CD4-positive, alpha-beta T cell treated with Interleukin-4 for 1 hour (primary cell): Measurements from ENCODE around the gene CELA3B.
"Not testable (repeated sequence)": the region's sequence is repeated elsewhere in the genome, so short reads cannot be mapped to it uniquely, and the experiment has no call there.

Source experiments
- DNase-seq, 2 donors: peaks; one replicate each; pipeline ENCODE4 v3.0.0-alpha.2; 2020 to 2022

CELA3B gene

DNA sequence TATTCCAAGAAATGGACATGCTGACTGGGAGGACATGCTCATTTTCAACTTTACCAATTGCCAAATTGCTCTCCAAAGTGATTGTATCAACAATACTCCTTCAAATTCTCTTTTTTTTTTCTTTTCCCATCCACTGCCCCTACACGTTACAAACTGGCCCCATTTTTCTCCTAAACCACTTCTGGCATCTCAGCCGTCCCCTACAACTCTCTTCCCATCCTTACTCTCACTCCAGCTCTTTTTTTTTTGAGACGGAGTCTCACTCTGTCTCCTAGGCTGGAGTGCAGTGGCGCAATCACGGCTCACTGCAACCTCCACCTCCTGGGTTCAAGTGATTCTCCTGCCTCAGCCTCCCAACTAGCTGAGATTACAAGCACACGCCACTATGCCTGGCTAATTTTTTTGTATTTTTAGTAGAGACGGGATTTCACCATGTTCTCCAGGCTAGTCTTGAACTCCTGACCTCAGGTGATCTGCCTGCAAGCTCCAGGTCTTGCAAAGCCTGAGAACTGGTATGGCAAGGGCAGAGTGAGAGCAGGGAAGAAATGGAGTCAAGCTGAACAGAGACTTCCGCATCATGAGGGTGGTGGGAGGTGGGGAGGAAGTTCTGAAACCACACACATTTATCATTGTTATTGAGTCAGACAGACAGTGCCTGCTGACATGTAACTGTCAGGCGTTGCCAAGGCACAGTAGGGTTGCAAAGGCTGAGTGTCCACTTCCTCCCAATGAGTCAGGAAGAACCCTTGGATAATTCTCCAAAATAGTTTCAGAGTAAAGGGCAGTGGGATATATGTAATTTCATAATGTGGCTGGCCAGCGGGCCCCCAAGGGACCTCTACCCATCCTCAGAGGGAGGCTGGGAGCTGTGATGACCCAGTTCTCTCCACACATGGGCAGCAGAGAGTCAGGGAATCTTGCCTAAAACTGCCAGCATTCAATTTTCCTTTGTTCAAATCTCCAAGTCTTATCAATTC lies 42.0 kb downstream of the CELA3B start:
- peak; percentile 59 to 73 for DNase-seq

- DNase-seq, result no peak
Measured at GRCh38 chr1:22021061-22021460, 44.2 kb downstream of the CELA3B start.

DNA sequence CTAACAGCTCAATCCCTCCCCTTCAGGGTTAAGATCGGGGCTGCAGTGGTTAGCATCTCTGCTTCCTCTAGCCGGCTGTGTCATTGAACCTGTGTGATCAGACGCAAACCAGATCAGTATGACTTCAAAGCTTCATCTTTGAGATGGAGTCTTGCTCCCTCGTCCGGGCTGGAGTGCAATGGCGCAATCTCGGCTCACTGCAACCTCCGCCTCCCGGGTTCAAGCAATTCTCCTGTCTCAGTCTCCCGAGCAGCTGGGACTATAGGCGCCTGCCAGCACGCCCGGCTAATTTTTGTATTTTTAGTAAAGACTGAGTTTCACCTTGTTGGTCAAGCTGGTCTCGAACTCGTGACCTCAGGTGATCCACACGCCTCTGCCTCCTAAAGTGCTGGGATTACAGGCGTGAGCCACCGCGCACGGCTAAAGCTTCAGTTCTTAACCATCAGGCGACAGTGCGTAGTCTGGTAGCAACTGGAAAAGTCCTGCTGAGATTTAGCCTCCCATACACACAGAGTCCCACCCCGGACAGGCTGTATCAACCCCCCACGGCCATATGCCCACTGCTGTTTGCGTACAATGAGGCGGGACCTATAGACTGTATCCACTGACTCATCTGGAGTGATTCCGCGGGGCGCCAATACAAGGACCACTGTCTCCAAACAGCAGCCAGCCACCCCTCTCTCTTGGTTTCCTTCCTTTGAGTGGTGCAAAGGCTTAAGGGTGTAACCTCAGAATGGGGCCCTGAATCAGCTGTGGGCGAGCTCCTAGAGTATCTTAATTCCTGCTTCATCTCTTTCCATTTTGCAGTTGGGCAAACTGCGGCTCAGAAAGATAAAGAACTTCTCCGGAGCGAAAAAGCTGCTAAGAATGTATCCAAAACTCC lies 47.9 kb downstream of the CELA3B start:
- peak; percentile 80 to 88 for DNase-seq

- peak; percentile 92 to 93 for DNase-seq
Measured at GRCh38 chr1:22025368-22026155, 48.7 kb downstream of the CELA3B start.

GRCh38 chr1:22026924-22027289 lies 50.1 kb downstream of the CELA3B start:
- DNase-seq, result peak in 1 of 2 donors; percentile 47

DNA sequence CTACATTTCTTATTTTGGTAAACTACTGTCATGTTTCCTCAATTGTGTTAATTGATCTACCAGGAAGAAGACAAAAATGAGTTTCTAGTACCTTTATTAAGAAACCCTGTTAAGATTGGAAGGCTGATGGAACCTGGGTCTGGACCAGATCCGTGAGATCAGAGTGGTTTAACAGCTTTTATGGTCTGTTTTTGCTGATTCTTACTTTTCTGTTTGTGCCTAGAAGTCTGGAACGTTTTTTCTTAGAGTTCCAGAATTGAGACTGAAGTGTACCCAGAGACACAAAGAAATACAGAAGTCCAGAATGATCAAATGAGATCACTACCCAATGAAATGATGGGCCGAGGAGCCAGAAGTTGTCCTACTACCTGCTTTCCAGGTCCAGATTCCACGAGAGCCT lies 53.2 kb downstream of the CELA3B start:
- DNase-seq, result no peak

GRCh38 chr1:22030473-22030872 lies 53.7 kb downstream of the CELA3B start:
- no peak for DNase-seq

DNA sequence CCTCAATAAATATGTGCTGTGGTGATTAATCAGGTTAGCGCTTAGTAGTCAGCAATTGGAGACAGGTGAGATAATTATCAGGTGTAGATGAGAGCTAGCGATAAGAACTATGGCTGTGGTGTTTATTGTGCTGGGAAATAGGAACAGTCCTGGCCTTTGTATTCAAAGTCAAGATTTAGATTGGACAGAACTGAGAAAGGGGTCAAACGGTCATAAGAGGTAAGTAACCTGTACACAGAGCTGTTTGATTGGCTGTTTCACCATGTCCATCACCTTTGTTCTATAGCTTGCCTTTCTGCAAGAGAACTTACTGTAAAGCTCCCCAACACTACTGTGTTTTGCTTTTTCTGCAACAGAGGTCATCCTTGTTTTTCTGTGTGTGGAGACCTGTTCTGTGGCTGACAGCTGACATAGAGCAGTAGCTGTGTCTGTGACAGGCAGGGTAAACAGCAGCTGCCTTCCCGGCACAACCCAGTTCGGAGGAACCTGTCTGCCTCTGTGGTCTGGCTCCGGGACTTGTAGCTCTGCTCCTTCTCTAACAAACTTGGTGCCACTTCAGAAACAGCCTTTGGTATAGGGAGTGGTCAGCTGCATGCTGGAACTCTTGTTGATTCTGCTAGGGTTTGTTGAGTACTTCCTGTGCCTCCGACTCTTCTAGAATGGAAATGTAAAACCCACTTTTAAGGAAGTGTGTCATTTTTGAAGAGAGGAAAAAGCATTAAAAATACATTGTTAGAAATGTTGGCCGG lies 54.6 kb downstream of the CELA3B start:
- peak; percentile 65 to 84 for DNase-seq

DNA sequence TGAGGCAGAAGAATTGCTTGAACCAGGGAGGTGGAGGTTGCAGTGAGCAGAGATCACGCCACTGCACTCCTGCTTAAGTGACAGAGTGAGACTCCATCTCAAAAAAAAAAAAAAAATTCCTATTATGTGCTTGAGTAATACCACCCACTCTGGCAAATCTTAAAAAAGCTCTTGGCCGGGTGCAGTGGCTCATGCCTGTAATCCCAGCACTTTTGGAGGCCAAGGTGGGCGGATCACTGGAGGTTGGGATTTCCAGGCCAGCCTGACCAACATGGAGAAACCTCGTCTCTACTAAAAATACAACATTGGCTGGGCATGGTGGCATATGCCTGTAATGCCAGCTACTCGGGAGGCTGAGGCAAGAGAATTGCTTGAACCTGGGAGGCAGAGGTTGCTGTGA lies 58.0 kb downstream of the CELA3B start:
- DNase-seq, result not testable (repeated sequence)

DNA sequence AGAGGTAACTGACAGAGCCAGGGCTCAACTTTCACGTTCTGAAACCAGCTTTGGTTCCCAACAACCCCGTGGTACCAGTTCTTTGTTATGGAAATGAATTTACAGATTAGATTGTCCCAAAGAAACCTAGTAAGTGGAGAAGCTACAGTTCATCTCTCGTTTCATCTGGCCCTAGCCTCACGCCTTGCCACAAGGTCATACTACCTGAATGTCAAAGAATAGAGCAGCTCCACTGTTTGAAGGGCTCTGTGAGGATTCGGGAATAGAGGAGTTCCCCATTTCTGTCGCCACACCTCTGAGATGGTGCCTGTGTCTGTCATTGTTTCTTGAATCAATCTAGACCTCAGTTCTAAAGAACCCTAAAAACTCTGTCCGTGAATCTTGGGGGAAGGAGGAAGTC lies 60.7 kb downstream of the CELA3B start:
- DNase-seq, result no peak

DNA sequence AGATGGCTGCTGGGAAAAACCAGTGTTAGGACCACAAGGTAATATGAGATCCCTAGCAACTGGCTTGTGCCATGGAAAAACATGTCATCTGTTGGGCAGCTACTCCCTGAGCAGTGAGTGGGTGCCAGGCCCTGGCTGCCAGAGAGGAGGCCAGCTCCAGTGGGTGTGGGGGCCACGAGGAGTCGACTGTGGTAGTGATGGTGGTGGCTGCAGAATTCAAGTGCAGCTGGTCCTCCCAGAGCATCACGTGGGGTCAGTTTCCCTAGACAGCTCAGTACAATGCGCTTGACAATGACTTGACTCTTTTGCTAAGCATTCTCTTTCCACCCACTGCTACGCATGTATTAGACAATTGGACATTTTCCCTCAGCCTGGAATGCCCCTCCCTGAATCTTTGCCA lies 61.2 kb downstream of the CELA3B start:
- DNase-seq, result no peak
